ENCODE measurements around the gene NDUFA6. TPM values are rescaled to one million over a fixed set of nuclear protein-coding genes. Genes with fewer than 3 reads are reported as not detected.
"Not testable (repeated sequence)": the region's sequence is repeated elsewhere in the genome, so short reads cannot be mapped to it uniquely, and the experiment has no call there.

Gene NDUFA6
- total RNA-seq, result 69.0 TPM
- polyA plus RNA-seq (ENCODE audit: insufficient read depth, low read depth, low replicate concordance), result 317 TPM
- long read RNA-seq, donor 1, transcript NDUFA6-202 (3 exons, 1,256 nt), result major isoform, 118 of 127 reads
- long read RNA-seq, donor 1, partial matches to known transcripts, result 6 of 127 reads
- long read RNA-seq, donor 1, other reads (novel, unspliced or antisense), result 0 of 127 reads
- long read RNA-seq, donor 2, transcript NDUFA6-201 (2 exons, 475 nt), result minor isoform, 8 of 199 reads
- long read RNA-seq, donor 2, transcript NDUFA6-202 (3 exons, 1,256 nt), result major isoform, 186 of 199 reads
- long read RNA-seq, donor 2, partial matches to known transcripts, result 5 of 199 reads
- long read RNA-seq, donor 2, other reads (novel, unspliced or antisense), result 0 of 199 reads
- long read RNA-seq, donor 3, transcript NDUFA6-202 (3 exons, 1,256 nt), result major isoform, 175 of 180 reads
- long read RNA-seq, donor 3, transcript NDUFA6-201 (2 exons, 475 nt), result minor isoform, 5 of 180 reads
- long read RNA-seq, donor 3, partial matches to known transcripts, result 0 of 180 reads
- long read RNA-seq, donor 3, other reads (novel, unspliced or antisense), result 0 of 180 reads
- long read RNA-seq, donor 4, transcript NDUFA6-202 (3 exons, 1,256 nt), result major isoform, 141 of 144 reads
- long read RNA-seq, donor 4, partial matches to known transcripts, result 0 of 144 reads
- long read RNA-seq, donor 4, other reads (novel, unspliced or antisense), result 0 of 144 reads
- long read RNA-seq, donor 5, transcript NDUFA6-202 (3 exons, 1,256 nt), result major isoform, 7 of 7 reads
- long read RNA-seq, donor 5, partial matches to known transcripts, result 0 of 7 reads
- long read RNA-seq, donor 5, other reads (novel, unspliced or antisense), result 0 of 7 reads
- long read RNA-seq, donor 6, transcript NDUFA6-201 (2 exons, 475 nt), result minor isoform, 19 of 432 reads
- long read RNA-seq, donor 6, transcript NDUFA6-202 (3 exons, 1,256 nt), result major isoform, 413 of 432 reads
- long read RNA-seq, donor 6, partial matches to known transcripts, result 0 of 432 reads
- long read RNA-seq, donor 6, other reads (novel, unspliced or antisense), result 0 of 432 reads
- long read RNA-seq, donor 7, transcript NDUFA6-201 (2 exons, 475 nt), result minor isoform, 5 of 93 reads
- long read RNA-seq, donor 7, transcript NDUFA6-202 (3 exons, 1,256 nt), result major isoform, 87 of 93 reads
- long read RNA-seq, donor 7, partial matches to known transcripts, result 0 of 93 reads
- long read RNA-seq, donor 7, other reads (novel, unspliced or antisense), result 1 of 93 reads
- long read RNA-seq, donor 8, transcript NDUFA6-202 (3 exons, 1,256 nt), result major isoform, 146 of 149 reads
- long read RNA-seq, donor 8, partial matches to known transcripts, result 0 of 149 reads
- long read RNA-seq, donor 8, other reads (novel, unspliced or antisense), result 0 of 149 reads
- long read RNA-seq, donor 9, transcript NDUFA6-202 (3 exons, 1,256 nt), result major isoform, 117 of 120 reads
- long read RNA-seq, donor 9, partial matches to known transcripts, result 0 of 120 reads
- long read RNA-seq, donor 9, other reads (novel, unspliced or antisense), result 0 of 120 reads
- long read RNA-seq, donor 10, transcript NDUFA6-202 (3 exons, 1,256 nt), result major isoform, 112 of 123 reads
- long read RNA-seq, donor 10, transcript NDUFA6-201 (2 exons, 475 nt), result minor isoform, 11 of 123 reads
- long read RNA-seq, donor 10, partial matches to known transcripts, result 0 of 123 reads
- long read RNA-seq, donor 10, other reads (novel, unspliced or antisense), result 0 of 123 reads

GRCh38 chr22:42090596-42091454 lies at the start of gene NDUFA6:
TSS of gene NDUFA6 (minus strand) at chr22:42090772. CDS start at chr22:42090744, 28 bp downstream.
- Histone ChIP-seq H3K9me3 (ENCODE audit: control insufficient read depth in 2 of 3, insufficient read depth in 1 of 3, low read length in 3 of 3) (no peaks in the 10 kb centered on the region), H3K27ac (ENCODE audit: low read depth in 2 of 2, low read length in 2 of 2) (peak within 1 kb of the TSS; percentile 92 to 98), H3K27me3 (ENCODE audit: control insufficient read depth, insufficient read depth, low read length) (no peaks in the 10 kb centered on the region), H3K4me3 (ENCODE audit: low read length in 3 of 3) (peak within 1 kb of the TSS; percentile 86 to 95 (median 91)), H3K4me1 (ENCODE audit: control insufficient read depth in 2 of 3, insufficient read depth in 2 of 3, low read depth in 1 of 3, low read length in 3 of 3) (peaks cover 0 to 10% (median 6%) of the 10 kb centered on the region in 3 donors), H3K9ac (ENCODE audit: low read length in 3 of 3) (peak within 1 kb of the TSS; percentile 90 to 96 (median 93)), H3K36me3 (ENCODE audit: control insufficient read depth in 2 of 3, insufficient read depth in 3 of 3, low read length in 3 of 3) (peaks cover 8 to 21% (median 10%) of the 10 kb centered on the region in 3 donors)
- intact Hi-C loops (cut with DNase I), result no loop called here
- DNase-seq (peak; percentile 99 to 100 (median 100)), FAIRE-seq (peak; percentile 97)
- peak; percentile 88 for TF ChIP-seq CTCF (IDR thresholded peaks at IDR 0.05; ENCODE audit: borderline replicate concordance, extremely low read depth, insufficient read depth)

- H3K4me3 ChIP-seq (ENCODE audit: low read length in 3 of 3); H3K27me3 ChIP-seq (ENCODE audit: control insufficient read depth, insufficient read depth, low read length); H3K36me3 ChIP-seq (ENCODE audit: control insufficient read depth in 2 of 3, insufficient read depth in 3 of 3, low read length in 3 of 3); H3K27ac ChIP-seq (ENCODE audit: low read depth in 2 of 2, low read length in 2 of 2); H3K9ac ChIP-seq (ENCODE audit: low read length in 3 of 3); DNase-seq; FAIRE-seq; H3K4me1 ChIP-seq (ENCODE audit: control insufficient read depth in 2 of 3, insufficient read depth in 2 of 3, low read depth in 1 of 3, low read length in 3 of 3); H3K9me3 ChIP-seq (ENCODE audit: control insufficient read depth in 2 of 3, insufficient read depth in 1 of 3, low read length in 3 of 3); intact Hi-C loops (cut with DNase I): not testable (repeated sequence)
These were observed 49.6 kb upstream of the NDUFA6 start for GRCh38 chr22:42140153-42140552.

- H3K27ac ChIP-seq (ENCODE audit: low read depth in 2 of 2, low read length in 2 of 2); H3K9me3 ChIP-seq (ENCODE audit: control insufficient read depth in 2 of 3, insufficient read depth in 1 of 3, low read length in 3 of 3); H3K4me1 ChIP-seq (ENCODE audit: control insufficient read depth in 2 of 3, insufficient read depth in 2 of 3, low read depth in 1 of 3, low read length in 3 of 3); FAIRE-seq; H3K27me3 ChIP-seq (ENCODE audit: control insufficient read depth, insufficient read depth, low read length); H3K9ac ChIP-seq (ENCODE audit: low read length in 3 of 3); intact Hi-C loops (cut with DNase I); H3K4me3 ChIP-seq (ENCODE audit: low read length in 3 of 3); DNase-seq; H3K36me3 ChIP-seq (ENCODE audit: control insufficient read depth in 2 of 3, insufficient read depth in 3 of 3, low read length in 3 of 3): not testable (repeated sequence)
These were observed 48.9 kb upstream of the NDUFA6 start for GRCh38 chr22:42139508-42139907.

Measured in kidney (tissue), 22 donors.